Aortic smooth muscle cell (primary cell): Measurements from ENCODE around the gene THYN1. TPM values are rescaled to one million over a fixed set of nuclear protein-coding genes. Genes with fewer than 3 reads are reported as not detected.

ENCODE experiments used
- total RNA-seq: library from RNA; depleted of rRNA; stranded (reverse); fragments of >200 nt; gene quantifications from 2 replicates; pipeline ENCODE4 v1.2.3, GENCODE V29; 2014

Gene THYN1
- 60.6 and 68.7 TPM in 2 replicates for total RNA-seq

DNA sequence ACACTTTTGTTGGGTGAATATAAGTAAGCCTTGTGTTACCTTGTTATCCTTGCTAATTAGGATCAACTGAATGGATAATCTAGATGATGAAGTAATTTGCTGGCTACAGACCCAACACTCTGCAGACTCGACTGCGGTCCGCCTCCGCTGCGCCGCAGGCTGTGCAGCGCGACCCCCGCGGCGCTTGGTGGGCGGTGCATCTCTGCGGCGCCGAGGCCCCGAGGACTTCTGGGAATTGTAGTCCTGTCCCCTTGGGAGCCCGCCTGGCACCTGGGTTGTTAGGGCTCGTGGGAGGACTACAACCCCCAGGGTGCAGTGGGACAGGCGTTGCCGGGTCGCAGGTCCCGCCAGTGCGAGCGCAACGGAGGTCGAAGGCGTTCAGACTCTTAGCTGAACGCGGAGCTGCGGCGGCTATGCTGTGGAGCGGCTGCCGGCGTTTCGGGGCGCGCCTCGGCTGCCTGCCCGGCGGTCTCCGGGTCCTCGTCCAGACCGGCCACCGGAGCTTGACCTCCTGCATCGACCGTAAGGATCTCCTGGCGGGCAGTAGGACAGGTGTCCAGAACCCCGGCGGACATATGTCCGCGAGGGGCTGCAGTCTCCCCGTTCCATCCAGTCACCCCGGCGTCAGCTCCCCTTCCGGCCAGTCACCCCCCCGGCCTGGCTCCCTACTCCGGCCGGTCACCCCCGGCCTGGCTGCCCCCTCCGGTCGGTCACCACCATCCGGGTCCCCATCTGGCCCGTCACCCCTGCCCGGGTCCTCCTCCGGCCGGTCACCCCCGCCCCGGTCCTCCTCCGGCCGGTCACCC is at the start of gene THYN1, which contains the start of gene ACAD8:
Gene THYN1 (minus strand): TSS at position 165 of the 806 bp plus-strand sequence. CDS start 470 bp downstream, outside the sequence.
Gene ACAD8 (plus strand): TSS at position 381 of the 806 bp plus-strand sequence. CDS start 33 bp downstream, at position 414.

GRCh38 chr11:134275534-134276395 is 22.6 kb upstream of the THYN1 start, which contains the start of gene GLB1L3:
TSS of gene GLB1L3 (plus strand) at chr11:134276379. CDS start at chr11:134276741, 362 bp downstream.

DNA sequence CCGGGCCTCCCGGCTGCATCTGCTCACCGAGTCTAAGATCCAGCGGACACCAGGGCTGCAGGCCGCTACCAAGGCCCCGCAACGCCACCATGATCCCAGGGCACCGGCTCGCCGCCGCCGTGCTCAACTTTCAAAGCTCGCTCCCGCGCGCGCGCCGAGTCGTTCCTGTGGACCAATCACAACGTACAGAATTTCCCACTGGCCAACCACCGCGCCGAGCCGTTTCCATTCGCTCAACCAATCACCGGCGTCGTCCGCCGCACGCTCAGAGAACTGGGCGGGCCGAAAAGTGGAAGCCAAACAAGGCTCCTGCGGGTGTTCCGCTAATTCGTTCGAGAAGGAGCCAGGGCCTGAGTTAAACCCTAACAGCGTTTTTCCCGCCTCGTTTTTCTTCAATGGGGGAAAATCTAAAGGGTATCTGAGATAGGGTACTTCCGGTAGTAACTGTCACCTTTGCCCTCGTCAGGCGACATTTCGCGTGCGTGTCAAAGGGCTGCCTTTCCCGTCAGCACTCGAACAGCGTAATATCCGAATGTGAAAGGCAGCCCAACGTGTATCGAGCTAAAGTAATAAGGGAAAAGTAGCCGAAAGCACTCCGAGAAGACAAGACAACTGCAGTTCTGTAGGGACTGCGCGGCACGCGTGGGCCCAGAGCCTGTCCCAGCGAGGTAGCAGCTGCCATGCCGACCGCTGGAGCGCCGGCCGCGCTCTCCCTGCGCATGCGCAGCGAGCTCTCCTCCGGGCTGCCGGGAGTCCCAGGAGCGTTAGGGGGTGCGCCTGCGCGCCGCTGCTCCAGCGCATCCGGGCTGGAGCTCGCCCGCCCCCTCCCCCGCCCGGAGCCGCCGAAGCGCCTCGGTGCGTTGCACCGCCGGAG is 29.1 kb downstream of the THYN1 start, which contains the start of the genes NCAPD3 and VPS26B:
Gene NCAPD3 (minus strand): TSS at position 132 of the 874 bp plus-strand sequence. CDS start 41 bp downstream, at position 91.
Gene VPS26B (plus strand): TSS at position 836 of the 874 bp plus-strand sequence. CDS start 452 bp downstream, outside the sequence.

Other genes with a start within 250 kb of the THYN1 start
- gene JAM3, start 184.3 kb downstream of the THYN1 start, total RNA-seq = 61.9 and 71.5 TPM in 2 replicates
- 15.5 and 23.5 TPM in 2 replicates for gene NCAPD3, start 29.4 kb downstream of the THYN1 start, total RNA-seq
- gene VPS26B, start 28.7 kb downstream of the THYN1 start, total RNA-seq = 38.2 and 38.3 TPM in 2 replicates
- 16.8 and 17.4 TPM in 2 replicates for gene ACAD8, start 216 bp upstream of the THYN1 start, total RNA-seq
- gene GLB1L3, start 23.0 kb upstream of the THYN1 start, total RNA-seq = not detected in 2 replicates
- gene GLB1L2, start 78.6 kb upstream of the THYN1 start, total RNA-seq = 0.13 TPM in 1 of 2 replicates, not detected in the other
- not detected in 2 replicates for gene B3GAT1, start 158.9 kb upstream of the THYN1 start, total RNA-seq